GDM1 (cell line): Measurements from ENCODE around the gene MAPK9.

ENCODE experiments used
- DNase-seq: peaks from one replicate; lab custom pipeline; 2025; lab: John Stamatoyannopoulos, UW

MAPK9 gene

GRCh38 chr5:180291943-180292831, at the start of gene MAPK9:
TSS of gene MAPK9 (minus strand) at chr5:180292083. CDS start at chr5:180280561, 11,522 bp downstream.
- DNase-seq = peak; percentile 70

DNA sequence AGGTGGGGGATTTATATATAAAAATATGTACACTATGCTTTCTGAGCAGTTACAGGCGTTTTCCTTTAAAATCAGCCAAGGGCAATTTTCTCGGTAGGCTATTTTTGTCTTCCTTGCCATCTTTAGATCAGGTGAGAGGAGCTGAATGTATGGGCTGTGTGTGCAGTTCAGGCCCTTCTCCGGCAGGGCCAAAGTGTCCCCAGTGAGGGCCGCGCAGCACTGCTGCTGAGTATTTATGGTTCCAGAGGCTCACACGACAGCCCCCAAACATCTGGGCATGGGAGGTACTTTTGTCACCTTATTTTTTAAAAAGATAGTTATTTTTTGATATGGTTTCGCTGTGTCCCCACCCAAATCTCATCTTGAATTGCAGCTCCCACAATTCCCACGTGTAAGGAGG, 49.7 kb upstream of the MAPK9 start:
- no peak for DNase-seq

DNA sequence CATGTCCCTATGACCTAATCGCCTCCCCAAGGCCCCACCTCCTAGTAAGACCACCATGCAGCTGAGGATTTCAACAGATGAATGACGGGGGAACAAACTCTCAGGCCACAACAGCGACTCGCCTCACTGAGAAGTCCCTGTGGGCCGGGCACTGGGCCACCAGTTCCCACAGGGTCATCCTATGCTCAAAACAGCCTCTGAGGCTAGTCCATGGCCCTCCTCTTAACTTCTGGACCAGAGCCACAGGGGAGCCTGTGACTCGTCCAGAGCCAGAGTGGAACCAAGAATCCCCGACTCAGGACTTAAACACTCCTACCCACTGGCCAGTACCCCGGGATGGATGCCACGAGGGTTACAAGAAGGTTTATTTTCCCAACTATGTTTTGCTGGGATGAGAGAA, 49.0 kb upstream of the MAPK9 start:
- no peak for DNase-seq

GRCh38 chr5:180339583-180340183, 47.8 kb upstream of the MAPK9 start:
- DNase-seq = no peak

GRCh38 chr5:180338001-180338707, 46.3 kb upstream of the MAPK9 start:
- no peak for DNase-seq

DNA sequence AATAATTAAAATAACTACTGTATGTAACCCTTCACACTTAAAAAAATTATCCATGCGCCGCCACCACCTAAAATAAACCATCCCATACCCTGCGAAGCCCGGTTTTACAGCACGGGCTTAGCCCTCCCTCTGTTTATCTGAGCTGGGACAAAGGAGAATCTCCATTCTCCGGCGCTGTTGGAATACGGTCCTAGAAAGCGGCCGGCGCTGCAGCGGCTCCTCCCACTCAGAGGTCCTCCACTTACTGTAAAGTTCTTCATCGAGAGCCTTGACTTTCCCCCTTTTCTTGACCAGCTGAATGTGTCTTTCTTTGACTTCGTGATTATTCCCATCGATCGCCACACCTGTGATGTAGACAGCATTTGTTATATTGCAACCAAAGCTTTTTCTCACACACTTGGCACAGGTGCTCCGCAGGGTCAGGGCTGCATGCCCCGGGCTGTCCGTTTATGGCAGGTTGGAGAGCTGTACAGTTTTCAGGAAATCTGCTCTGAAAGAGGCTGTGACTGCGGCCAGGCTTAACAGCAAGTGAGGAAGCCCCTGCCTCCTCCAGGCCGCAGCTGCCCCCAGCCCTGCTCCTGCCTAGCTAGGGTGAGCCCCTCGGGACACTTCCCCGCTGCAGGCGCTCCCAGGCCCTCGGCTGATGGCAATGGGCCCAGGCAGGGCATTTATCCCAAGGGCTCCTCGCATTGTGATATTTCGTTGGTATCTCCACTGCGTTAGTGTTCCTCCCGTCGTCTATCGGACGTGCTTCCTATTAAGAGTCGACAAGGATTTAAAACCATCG, 44.5 kb upstream of the MAPK9 start:
- DNase-seq = no peak

DNA sequence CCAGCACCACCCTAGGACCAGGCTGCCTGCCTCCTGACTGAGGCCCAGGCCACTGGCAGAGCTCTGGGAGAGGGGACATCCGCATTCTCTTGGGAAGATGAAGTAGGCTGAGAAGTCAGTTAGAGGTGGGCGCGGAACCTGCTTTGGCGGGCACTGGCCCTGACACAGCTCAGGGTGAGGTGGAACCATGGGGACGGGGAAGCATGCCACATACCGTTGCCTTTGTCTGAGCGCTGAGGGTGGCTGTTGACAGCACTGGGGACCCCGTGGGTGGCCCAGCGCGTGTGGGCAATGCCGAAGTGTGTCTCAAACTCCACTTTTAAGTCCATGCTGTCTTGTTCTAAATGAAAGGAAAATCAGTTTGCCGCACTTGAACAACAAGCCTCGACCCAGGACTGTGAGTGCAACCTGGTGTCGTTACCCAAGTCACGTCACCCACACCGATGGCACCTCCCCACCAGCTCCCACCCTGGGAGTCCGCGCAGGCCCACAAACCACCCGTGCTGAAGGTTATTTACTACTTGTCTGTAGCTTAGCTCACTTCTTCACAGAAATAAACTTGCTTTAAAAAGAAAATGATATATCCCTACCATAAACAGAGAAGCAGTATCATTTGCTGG, 43.8 kb upstream of the MAPK9 start:
- no peak for DNase-seq

- DNase-seq = no peak
These were observed 43.1 kb upstream of the MAPK9 start for GRCh38 chr5:180334751-180335613.

- no peak for DNase-seq
These were observed 42.3 kb upstream of the MAPK9 start for GRCh38 chr5:180334176-180334575.

DNA sequence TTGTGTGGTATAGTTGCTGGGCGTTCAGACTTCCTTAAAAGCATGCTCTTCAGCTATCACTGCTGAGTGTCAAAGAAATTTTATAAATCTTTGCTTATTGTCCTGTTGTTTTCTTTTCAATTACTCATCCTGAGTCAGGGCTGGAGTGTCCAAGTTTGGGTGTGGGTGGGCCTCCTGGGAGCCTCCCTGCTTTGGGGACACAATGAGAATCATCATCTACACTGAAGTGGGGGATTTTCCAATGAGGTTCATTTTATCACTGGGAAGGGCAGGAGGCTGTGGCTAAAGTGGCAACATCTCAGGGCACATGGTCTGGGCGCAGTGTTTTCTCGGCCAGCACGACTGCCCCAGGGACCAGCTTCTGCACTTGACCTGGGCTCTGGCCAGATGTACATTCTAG, 41.8 kb upstream of the MAPK9 start:
- DNase-seq = no peak

GRCh38 chr5:180332861-180333260, 41.0 kb upstream of the MAPK9 start:
- DNase-seq = no peak

DNA sequence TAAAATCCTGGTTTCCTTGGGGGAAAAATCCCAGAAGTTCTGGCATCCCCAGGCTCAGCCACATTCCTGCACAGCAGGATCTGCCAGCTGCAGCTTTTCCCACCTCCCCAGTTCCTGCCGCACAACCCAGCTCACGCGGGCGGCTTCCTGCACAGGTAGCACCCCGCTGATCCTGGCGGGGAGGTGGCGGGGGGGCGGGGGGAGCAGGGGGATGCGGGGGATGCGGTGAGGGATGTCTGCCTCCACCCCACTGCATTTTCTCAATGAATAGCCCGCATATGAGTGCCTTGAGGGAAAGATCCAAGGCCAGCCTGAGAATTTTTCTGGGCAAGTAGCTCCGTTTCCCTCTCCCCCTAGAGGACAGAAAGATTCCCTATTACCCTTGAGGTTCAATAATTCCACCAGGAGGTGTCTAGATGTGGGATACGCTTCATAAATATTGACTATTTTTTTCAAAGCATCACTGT, 40.2 kb upstream of the MAPK9 start:
- DNase-seq = no peak

- no peak for DNase-seq
These were observed 39.7 kb upstream of the MAPK9 start for GRCh38 chr5:180331647-180331950.

DNA sequence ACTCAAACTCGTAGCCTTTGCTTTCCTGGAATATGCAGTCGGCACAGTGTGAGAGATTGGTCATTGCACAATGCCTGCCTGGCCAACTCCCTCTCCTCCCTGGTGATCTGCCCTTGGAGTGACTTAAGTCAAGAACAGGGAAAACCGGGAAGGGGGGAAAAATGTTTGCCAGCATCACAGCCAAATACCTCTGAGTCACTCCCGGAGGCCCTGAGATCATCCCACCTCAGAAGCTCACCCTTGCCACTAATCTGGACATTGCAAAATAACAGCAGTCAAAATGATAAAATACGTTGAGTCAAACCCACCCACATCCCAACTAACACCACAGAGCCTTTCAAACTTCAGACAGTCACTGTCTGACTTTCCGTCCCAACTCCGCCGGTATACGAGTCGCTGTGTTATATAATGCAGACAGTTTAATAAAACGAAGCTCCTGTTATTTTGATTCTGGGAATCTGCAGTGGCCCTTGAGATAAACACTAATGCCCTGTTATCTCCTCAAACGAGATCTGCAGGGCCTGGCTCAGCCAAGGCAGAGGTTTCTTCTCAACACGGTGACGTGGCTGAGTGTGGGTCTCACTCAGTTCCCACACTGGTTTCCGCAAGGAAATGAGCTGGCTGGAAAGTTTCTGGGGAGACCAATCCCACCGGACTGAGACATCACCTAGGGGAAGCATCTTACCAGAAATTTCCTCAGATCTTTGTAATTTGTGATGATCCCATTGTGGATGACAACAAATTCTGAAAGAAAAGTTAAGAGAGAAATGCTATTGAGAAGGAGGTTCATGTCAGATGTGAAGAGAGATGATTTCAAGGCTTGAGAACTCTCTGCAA, 39.1 kb upstream of the MAPK9 start:
- no peak for DNase-seq

GRCh38 chr5:180330270-180330648, 38.4 kb upstream of the MAPK9 start:
- DNase-seq = no peak

DNA sequence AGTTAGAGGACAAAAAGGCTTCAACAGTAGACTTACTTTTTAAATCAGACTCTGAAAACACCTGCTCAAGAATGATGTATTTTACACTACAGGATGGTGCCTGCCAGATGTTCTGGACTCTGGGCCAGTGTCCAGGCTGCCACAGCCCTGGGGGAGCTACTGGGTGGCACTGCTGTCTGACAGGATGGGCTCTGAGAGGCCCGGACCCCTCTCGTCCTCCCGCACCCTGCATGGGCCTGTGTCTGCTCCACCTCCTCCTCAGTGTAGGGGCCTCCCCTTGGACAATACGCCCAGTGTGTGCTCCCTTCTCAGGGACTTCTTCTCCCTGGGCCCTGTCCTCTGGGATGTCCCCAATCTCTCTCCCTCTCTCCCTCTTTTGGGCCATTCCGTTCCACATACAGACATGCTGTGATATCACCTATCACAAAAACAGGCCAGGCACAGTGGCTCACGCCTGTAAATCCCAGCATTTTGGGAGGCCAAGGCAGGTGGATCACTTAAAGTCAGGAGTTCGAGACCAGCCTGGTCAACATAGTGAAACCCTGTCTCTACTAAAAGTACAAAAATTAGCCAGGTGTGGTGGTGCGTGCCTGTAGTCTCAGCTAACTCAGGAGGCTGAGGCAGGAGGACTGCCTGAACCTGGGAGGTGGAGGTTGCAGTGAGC, 37.9 kb upstream of the MAPK9 start:
- DNase-seq = no peak

DNA sequence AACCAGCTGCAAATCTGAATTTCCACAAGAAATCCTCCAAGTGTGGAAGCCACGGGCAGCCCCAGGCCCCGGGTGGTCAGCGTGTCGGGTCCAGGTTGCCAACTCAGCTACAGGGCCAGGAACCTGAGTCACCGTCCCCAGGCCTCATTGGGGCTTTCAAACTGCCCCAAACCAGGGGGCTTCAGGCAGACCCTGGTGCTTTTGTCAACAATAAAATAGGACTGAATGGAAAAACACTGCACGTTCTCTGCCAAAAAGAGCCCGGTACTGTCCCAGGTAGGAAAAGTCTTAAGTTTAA, 37.2 kb upstream of the MAPK9 start:
- no peak for DNase-seq

DNA sequence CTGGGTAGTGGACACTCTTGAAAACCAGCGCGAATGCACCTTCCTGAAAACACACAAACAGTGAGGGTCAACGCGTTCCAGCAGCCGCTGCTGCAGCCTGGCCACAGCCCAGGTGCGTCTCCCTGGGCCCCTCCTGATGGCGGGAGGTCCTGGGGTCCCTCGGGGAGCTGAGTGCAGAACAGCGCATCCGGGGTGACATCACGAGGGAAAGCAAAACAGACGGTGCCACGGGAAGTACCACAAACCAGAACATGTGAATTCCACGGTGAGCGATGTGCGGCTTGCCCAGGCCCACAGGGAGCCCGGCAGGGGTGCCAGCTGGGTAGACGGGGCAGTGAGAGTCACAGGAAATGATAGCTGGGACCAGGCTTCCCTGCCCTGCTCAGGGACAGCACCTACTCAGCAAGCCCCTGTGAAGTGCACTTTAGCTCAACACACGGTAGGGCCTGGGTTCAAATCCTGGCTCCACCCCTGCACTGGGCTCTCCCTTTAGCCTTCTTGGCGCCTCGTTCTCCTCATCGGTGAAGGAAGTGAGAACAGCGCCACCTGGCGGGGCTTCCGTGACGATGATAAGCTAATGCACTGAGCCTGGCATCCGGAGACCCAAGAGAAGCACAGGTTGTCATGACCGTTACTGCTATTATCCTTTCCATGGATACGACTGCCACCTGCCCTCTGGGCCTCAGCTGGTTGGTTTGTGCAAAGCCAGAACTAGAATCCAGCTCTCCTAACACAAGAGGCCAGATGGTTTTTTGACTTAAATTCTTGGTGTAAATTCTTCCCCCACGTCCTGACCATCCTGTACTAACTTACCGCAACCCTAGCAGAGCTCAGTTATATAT, 36.6 kb upstream of the MAPK9 start:
- DNase-seq = peak; percentile 77
